Mesenchymal stem cell (in vitro differentiated cells and primary cell): Measurements from ENCODE around the gene HTRA3.
A peak's percentile ranks its signal among the peaks of the same experiment; 100 is the strongest.

Experiments
- DNase-seq: peaks from one replicate; pipeline ENCODE4 v3.0.0-alpha.2; 2013
- H2AFZ ChIP-seq: one replicate; pipeline ENCODE4 v1.6.1; 2013; ENCODE audit warnings: low read depth, mild to moderate bottlenecking, control low read depth, inconsistent platforms, low read length, moderate library complexity
- H2AK5ac ChIP-seq: 2 replicates; pipeline ENCODE4 v1.6.1; 2013; ENCODE audit warnings: low read length, moderate library complexity, mild to moderate bottlenecking, inconsistent platforms; ENCODE audit not compliant: severe bottlenecking
- H2BK120ac ChIP-seq: one replicate; pipeline ENCODE4 v1.6.1; 2013; ENCODE audit warnings: low read depth, mild to moderate bottlenecking, inconsistent platforms, low read length, moderate library complexity
- H2BK12ac ChIP-seq, 2 experiments: one replicate each; pipeline ENCODE4 v1.6.1; 2013; ENCODE audit warnings: inconsistent platforms in 2 of 2, low read length in 2 of 2, mild to moderate bottlenecking in 2 of 2, moderate library complexity in 2 of 2, control low read depth in 1 of 2
- H2BK15ac ChIP-seq: one replicate; pipeline ENCODE4 v1.6.1; 2013; ENCODE audit warnings: mild to moderate bottlenecking, low read depth, inconsistent platforms; ENCODE audit not compliant: poor library complexity, severe bottlenecking
- H2BK5ac ChIP-seq: 2 replicates; pipeline ENCODE4 v1.6.1; 2013; ENCODE audit warnings: low read depth, mild to moderate bottlenecking, low read length, control low read depth, inconsistent platforms; ENCODE audit not compliant: poor library complexity, severe bottlenecking
- H3K14ac ChIP-seq, 2 experiments: one replicate each; pipeline ENCODE4 v1.6.1; 2013; ENCODE audit warnings: inconsistent platforms in 2 of 2, low read length in 2 of 2, control low read depth in 1 of 2, mild to moderate bottlenecking in 1 of 2, moderate library complexity in 1 of 2
- H3K18ac ChIP-seq, 2 experiments: one replicate each; pipeline ENCODE4 v1.6.1; 2013; ENCODE audit warnings: inconsistent platforms in 2 of 2, low read length in 2 of 2, control low read depth in 1 of 2, low read depth in 1 of 2, mild to moderate bottlenecking in 1 of 2
- H3K23ac ChIP-seq, 2 experiments: one replicate each; pipeline ENCODE4 v1.6.1; 2013; ENCODE audit warnings: inconsistent platforms in 2 of 2, low read length in 2 of 2, mild to moderate bottlenecking in 2 of 2, moderate library complexity in 2 of 2, control low read depth in 1 of 2
- H3K27ac ChIP-seq: 2 replicates; pipeline ENCODE4 v1.5.1; 2013; ENCODE audit warnings: mild to moderate bottlenecking, moderate library complexity, low read length, control low read depth, inconsistent platforms; ENCODE audit not compliant: poor library complexity, severe bottlenecking
- H3K27me3 ChIP-seq, 2 experiments: 2 replicates each; pipeline versions ENCODE4 v1.6.1 to v1.7.0; 2013; ENCODE audit warnings: low read length in 2 of 2, mild to moderate bottlenecking in 2 of 2, moderate library complexity in 2 of 2, control low read depth in 1 of 2, inconsistent platforms in 1 of 2; ENCODE audit not compliant: control insufficient read depth in 1 of 2, insufficient read depth in 1 of 2
- H3K36me3 ChIP-seq, 2 experiments: 2 replicates each; pipeline versions ENCODE4 v1.6.1 to v1.7.0; 2013; ENCODE audit warnings: low read length in 2 of 2, control low read depth in 1 of 2, inconsistent platforms in 1 of 2, low read depth in 1 of 2, mild to moderate bottlenecking in 1 of 2; ENCODE audit not compliant: insufficient read depth in 2 of 2, control insufficient read depth in 1 of 2
- H3K4ac ChIP-seq, 2 experiments: one replicate each; pipeline ENCODE4 v1.6.1; 2013; ENCODE audit warnings: inconsistent platforms in 2 of 2, low read length in 2 of 2, mild to moderate bottlenecking in 2 of 2, moderate library complexity in 2 of 2, control low read depth in 1 of 2, low read depth in 1 of 2
- H3K4me1 ChIP-seq: 2 replicates; pipeline ENCODE4 v1.6.1; 2013; ENCODE audit warnings: low read depth, low read length, control low read depth; ENCODE audit not compliant: control insufficient read depth, insufficient read depth
- H3K4me2 ChIP-seq: 2 replicates; pipeline ENCODE4 v1.6.1; 2013; ENCODE audit warnings: low read length, mild to moderate bottlenecking, inconsistent platforms; ENCODE audit not compliant: poor library complexity, severe bottlenecking
- H3K4me3 ChIP-seq, 2 experiments: 2 replicates each; pipeline versions ENCODE4 v1.5.1 to v1.7.0; 2013; ENCODE audit warnings: low read length in 2 of 2, mild to moderate bottlenecking in 2 of 2, control low read depth in 1 of 2, low read depth in 1 of 2; ENCODE audit not compliant: insufficient read depth in 1 of 2
- H3K79me1 ChIP-seq: replicated peaks from 2 replicates; pipeline ENCODE4 v1.6.1; 2013; ENCODE audit warnings: mild to moderate bottlenecking, control low read depth, low read length, inconsistent platforms; ENCODE audit not compliant: poor library complexity, severe bottlenecking
- H3K9ac ChIP-seq: 2 replicates; pipeline ENCODE4 v1.7.0; 2013; ENCODE audit warnings: mild to moderate bottlenecking, low read length, moderate library complexity
- H3K9me3 ChIP-seq: 2 replicates; pipeline ENCODE4 v1.7.0; 2013; ENCODE audit warnings: mild to moderate bottlenecking, low read length; ENCODE audit not compliant: control insufficient read depth
- H4K8ac ChIP-seq: one replicate; pipeline ENCODE4 v1.6.1; 2013; ENCODE audit warnings: inconsistent platforms, mild to moderate bottlenecking, low read length, moderate library complexity
- H4K91ac ChIP-seq: one replicate; pipeline ENCODE4 v1.6.1; 2013; ENCODE audit warnings: mild to moderate bottlenecking, low read length, inconsistent platforms
- WGBS: methylation state at CpG from one replicate; pipeline ENCODE4 v1.1.7; 2013; ENCODE audit warnings: mixed read lengths; 5-methylcytosine and 5-hydroxymethylcytosine counted together

HTRA3 gene

DNA sequence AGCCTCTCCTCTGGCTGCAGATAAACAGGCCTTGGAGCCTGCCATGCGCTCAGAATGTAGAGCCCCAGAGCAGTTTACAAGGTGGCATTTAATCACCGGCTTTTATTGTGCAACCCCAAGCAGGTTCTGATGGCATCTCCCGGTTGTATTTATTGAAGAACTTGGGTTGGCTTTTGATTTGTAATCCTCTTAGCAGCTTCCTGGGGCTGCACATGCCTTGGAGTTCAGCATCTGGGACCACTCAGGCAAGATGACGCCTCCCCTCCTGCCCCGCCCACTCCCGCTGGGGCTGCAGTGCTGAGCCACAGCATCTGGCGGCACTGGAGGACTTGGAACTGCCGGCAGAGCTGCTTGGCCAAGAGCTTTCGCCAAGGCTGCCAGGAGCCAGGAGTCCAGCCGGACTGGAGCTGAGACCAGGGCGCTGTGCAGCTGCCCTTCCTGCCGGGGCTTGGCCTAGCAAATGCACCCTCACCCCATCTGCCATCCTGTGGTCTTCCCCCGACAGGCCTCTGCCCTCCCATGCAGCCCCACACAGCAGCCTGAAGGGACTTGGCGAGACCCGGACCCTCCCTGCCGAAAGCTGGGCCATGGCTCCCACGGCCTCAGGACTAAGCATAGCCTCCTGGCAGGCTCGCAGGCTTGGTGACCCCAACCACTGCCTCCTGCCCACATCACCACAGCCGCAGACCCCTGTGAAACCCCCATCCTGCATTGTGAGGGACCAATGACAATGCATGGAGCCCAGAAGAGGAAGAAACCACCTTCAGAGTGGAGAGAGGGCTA lies 5.4 kb downstream of the HTRA3 start:
- WGBS, result 51% methylated on average over 17 of the region's 19 CpGs
- H3K27me3 ChIP-seq, result peaks cover 9 to 19% of the 10 kb centered on the region in 2 experiments
- no peak overlapping the region for H2AK5ac ChIP-seq
- H3K36me3 ChIP-seq, result no peaks in the 10 kb centered on the region
- no peaks in the 10 kb centered on the region for H3K9me3 ChIP-seq
- peak overlapping the region; percentile 4 to 81 for H2BK12ac ChIP-seq
- H3K4ac ChIP-seq, result peak overlapping the region in 1 of 2 experiments; percentile 50
- no peaks in the 10 kb centered on the region for H3K79me1 ChIP-seq
- no peak overlapping the region for H2BK5ac ChIP-seq
- H3K4me2 ChIP-seq, result no peak overlapping the region
- peak; percentile 95 for DNase-seq
- peak overlapping the region; percentile 46 to 97 for H3K18ac ChIP-seq
- H4K8ac ChIP-seq, result peak overlapping the region; percentile 29
- peaks cover 45% of the 10 kb centered on the region for H3K4me1 ChIP-seq
- no peak overlapping the region for H2AFZ ChIP-seq
- peak overlapping the region; percentile 51 for H3K9ac ChIP-seq
- peak overlapping the region in 1 of 2 experiments; percentile 50 for H3K14ac ChIP-seq
- peak overlapping the region; percentile 55 for H2BK15ac ChIP-seq
- H4K91ac ChIP-seq, result peak overlapping the region; percentile 77
- no peak overlapping the region for H3K27ac ChIP-seq
- H2BK120ac ChIP-seq, result no peak overlapping the region
- no peak overlapping the region for H3K23ac ChIP-seq
- H3K4me3 ChIP-seq, result peak overlapping the region in 1 of 2 experiments; percentile 2

GRCh38 chr4:8275548-8275910 lies 6.0 kb downstream of the HTRA3 start:
- Histone ChIP-seq H3K4ac (peak overlapping the region in 1 of 2 experiments; percentile 50), H3K4me3 (peak overlapping the region in 1 of 2 experiments; percentile 2), H3K36me3 (no peaks in the 10 kb centered on the region), H2BK12ac (peak overlapping the region; percentile 4 to 81), H3K14ac (no peak overlapping the region), H2BK120ac (no peak overlapping the region), H3K9ac (peak overlapping the region; percentile 51), H3K27me3 (peaks cover 5 to 15% of the 10 kb centered on the region in 2 experiments), H2AFZ (no peak overlapping the region), H2BK15ac (no peak overlapping the region), H3K4me2 (no peak overlapping the region), H2BK5ac (no peak overlapping the region), H3K9me3 (no peaks in the 10 kb centered on the region), H4K8ac (peak overlapping the region; percentile 29), H3K23ac (no peak overlapping the region), H3K79me1 (no peaks in the 10 kb centered on the region), H3K4me1 (peaks cover 42% of the 10 kb centered on the region), H3K18ac (peak overlapping the region; percentile 46 to 97), H4K91ac (peak overlapping the region; percentile 77), H3K27ac (no peak overlapping the region), H2AK5ac (no peak overlapping the region)
- DNase-seq, result no peak
- 92% methylated on average over 4 of the region's 4 CpGs for WGBS

GRCh38 chr4:8276358-8277240 lies 7.0 kb downstream of the HTRA3 start:
- H4K91ac ChIP-seq, result peak overlapping the region; percentile 76
- H3K9ac ChIP-seq, result peak overlapping the region; percentile 82
- no peak overlapping the region for H3K4me2 ChIP-seq
- H3K23ac ChIP-seq, result peak overlapping the region in 1 of 2 experiments; percentile 70
- peak overlapping the region; percentile 42 to 86 for H3K4ac ChIP-seq
- 75% methylated on average over 24 of the region's 24 CpGs for WGBS
- H4K8ac ChIP-seq, result peak overlapping the region; percentile 45
- no peak overlapping the region for H2BK120ac ChIP-seq
- H3K9me3 ChIP-seq, result no peaks in the 10 kb centered on the region
- H2AFZ ChIP-seq, result no peak overlapping the region
- H2BK12ac ChIP-seq, result peak overlapping the region; percentile 62 to 96
- no peak overlapping the region for H3K27ac ChIP-seq
- no peak overlapping the region for H2BK5ac ChIP-seq
- H3K4me1 ChIP-seq, result peaks cover 42% of the 10 kb centered on the region
- peak overlapping the region; percentile 10 to 97 for H3K18ac ChIP-seq
- peak overlapping the region; percentile 36 for H2BK15ac ChIP-seq
- H3K4me3 ChIP-seq, result peak overlapping the region in 1 of 2 experiments; percentile 4
- H3K14ac ChIP-seq, result peak overlapping the region in 1 of 2 experiments; percentile 93
- peaks cover 0 to 5% of the 10 kb centered on the region in 2 experiments for H3K27me3 ChIP-seq
- no peaks in the 10 kb centered on the region for H3K36me3 ChIP-seq
- H3K79me1 ChIP-seq, result no peaks in the 10 kb centered on the region
- H2AK5ac ChIP-seq, result no peak overlapping the region
- no peak for DNase-seq
